ENCODE data around the gene FANCC.

Gene FANCC

DNA sequence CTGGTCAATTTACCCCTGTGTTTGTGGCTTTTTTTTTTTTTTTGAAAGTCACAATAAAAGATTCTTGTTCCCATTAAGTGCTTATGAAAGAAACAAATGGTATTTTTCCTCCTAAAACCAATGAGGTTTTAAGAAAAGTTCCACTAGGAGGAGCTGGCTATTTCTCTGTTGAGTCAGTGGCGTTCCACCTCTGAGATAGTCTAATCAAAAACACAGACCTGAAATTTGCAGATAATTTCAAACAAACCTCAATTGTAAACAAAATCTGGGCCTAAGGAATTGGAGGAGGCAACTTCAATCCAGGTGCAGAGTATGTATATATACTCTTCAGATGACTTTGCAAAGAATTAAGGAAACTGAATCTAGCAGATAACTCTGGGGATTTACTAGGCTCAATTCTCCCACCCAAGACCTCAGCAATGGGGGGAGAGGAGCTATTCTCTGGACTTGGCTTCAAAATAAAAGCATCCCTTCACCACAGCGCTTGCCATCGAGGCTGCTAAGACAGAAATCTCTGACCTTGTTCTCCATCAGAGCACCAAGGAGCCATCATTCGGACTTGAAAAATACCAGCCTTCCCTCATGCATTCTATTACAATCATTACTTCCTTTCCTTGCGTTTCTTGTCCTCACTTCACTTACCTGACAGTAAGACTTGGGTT, 52.4 kb downstream of the FANCC start:
- no peak overlapping the region for H3K4me3 ChIP-seq (ENCODE audit: low read depth, low read length)
- no peak for DNase-seq (ENCODE audit: low read depth)
- TF ChIP-seq, protein P1, sequence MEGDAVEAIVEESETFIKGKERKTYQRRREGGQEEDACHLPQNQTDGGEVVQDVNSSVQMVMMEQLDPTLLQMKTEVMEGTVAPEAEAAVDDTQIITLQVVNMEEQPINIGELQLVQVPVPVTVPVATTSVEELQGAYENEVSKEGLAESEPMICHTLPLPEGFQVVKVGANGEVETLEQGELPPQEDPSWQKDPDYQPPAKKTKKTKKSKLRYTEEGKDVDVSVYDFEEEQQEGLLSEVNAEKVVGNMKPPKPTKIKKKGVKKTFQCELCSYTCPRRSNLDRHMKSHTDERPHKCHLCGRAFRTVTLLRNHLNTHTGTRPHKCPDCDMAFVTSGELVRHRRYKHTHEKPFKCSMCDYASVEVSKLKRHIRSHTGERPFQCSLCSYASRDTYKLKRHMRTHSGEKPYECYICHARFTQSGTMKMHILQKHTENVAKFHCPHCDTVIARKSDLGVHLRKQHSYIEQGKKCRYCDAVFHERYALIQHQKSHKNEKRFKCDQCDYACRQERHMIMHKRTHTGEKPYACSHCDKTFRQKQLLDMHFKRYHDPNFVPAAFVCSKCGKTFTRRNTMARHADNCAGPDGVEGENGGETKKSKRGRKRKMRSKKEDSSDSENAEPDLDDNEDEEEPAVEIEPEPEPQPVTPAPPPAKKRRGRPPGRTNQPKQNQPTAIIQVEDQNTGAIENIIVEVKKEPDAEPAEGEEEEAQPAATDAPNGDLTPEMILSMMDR (IDR thresholded peaks at IDR 0.05; ENCODE audit: low read depth, low read length, missing control alignments), result no peak

DNA sequence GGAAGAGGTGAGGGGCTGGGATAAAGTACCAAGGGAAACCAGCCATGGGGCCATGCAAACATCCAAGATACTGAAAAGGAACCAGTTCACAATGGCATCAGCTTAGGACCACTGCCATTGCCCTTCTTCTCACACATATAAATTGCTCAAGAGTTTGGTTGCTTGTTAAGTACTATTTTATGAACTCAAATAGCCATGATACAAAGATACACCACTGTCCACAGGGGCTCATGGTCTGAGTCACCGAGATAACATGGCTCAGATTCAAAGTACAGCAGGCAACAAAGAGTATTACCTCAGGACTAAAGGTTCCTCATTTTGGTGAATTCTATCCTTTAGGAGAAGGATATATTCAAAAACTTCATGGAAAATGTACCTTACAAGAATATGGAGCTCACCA, 55.6 kb downstream of the FANCC start:
- TF ChIP-seq, protein P1 (IDR thresholded peaks at IDR 0.05; ENCODE audit: low read depth, low read length, missing control alignments), result no peak
- no peak for DNase-seq (ENCODE audit: low read depth)
- H3K4me3 ChIP-seq (ENCODE audit: low read depth, low read length), result no peak overlapping the region

DNA sequence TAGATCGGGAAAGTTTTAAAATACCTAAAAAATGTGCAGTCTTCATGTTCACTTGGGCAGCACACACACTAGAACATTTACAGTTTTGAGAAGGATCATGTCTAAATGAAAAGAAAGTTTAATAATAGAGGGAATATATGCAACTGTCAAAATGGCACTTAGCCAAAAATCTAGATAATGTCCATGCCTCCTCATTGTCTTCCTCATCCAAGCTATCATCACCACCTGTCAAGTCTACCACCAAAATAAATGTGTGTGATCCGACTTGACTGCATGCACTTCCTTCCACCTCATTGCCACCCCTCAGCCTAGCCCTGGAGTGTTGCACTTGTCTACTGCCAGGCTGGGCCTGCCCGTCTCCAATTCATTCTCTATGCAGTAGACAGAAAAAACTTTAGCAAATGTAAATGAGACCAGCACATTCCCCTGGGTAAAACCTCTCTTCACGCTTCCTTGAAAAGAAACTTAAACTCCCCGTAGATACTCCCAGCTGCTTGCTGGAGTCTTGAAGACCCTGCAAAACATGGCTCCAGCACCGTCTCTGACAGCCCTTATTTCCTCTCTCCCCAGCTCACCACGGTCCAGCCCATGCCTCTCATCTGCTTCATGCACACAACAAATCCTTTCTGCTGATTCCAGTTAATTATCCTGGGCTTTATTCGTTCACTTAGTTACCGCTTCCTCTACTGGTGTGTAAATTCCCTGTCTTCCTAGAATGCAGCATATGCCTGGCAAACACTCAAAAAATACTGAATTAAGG, 66.9 kb downstream of the FANCC start:
- no peak overlapping the region for H3K4me3 ChIP-seq (ENCODE audit: low read depth, low read length)
- TF ChIP-seq, protein P1 (IDR thresholded peaks at IDR 0.05; ENCODE audit: low read depth, low read length, missing control alignments), result no peak
- DNase-seq (ENCODE audit: low read depth), result no peak

DNA sequence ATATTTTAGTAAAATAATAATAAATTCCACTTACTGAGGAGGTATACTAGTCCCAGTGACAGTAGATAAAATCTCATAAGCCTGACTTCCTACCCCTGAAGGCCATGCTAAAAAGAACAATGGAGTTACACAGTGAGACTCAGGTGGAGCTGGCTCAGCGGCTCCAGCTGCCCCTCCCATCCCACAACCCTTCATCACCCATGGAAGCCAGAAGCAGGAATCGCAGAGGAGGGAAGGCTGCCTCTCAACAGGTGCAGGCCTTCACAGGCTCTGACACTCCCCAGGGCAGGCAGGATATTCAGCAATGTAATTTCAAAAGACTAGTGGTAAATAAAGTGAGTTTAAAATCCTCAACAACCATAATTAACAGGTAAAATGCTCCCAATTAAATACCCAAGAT, 67.5 kb downstream of the FANCC start:
- no peak for DNase-seq (ENCODE audit: low read depth)
- TF ChIP-seq, protein P1 (IDR thresholded peaks at IDR 0.05; ENCODE audit: low read depth, low read length, missing control alignments), result no peak

DNA sequence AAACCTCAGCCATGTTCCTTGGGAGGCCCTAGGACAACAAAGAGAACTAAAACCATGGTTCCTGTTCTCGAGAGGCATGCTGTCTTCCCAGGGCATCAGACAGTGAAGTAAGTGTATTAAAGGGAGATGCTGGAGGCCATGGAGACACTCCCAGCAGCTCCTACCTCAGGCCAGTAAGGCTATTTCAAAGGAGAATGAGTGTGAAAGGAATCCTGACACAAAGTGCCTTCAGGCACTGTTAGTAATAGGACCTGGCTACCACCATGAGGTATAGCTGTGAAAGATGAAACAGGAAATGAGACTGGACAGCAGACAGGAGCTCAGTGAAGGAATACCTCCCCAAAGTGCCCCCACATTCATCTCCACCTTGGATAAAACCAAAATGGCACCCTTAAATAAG, 71.0 kb downstream of the FANCC start:
- TF ChIP-seq, protein P1 (IDR thresholded peaks at IDR 0.05; ENCODE audit: low read depth, low read length, missing control alignments), result no peak
- no peak for DNase-seq (ENCODE audit: low read depth)
- H3K4me3 ChIP-seq (ENCODE audit: low read depth, low read length), result no peak overlapping the region

More for the DNA sequence above, 67.5 kb downstream of the FANCC start:
- no peak overlapping the region for H3K4me3 ChIP-seq (ENCODE audit: low read depth, low read length)

DNA sequence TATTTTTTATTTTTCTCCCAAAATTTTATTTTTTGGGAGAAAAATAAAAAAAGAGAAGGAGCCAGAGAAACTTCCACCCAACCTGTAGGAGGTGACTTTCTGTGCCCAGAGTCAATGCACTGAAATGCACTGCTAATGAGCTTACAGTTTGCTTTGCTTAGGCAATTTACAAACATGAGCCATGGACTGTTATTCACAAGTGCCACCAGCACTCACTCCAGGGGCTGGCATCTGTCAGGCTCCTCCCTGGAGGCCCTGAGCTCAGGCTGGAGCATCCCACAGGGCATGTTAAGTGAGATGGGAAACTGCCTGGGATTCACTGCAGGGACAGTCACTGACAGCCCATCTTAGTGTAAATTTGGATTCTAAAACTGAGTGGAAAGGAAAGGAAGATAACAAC, 74.9 kb downstream of the FANCC start:
- TF ChIP-seq, protein P1 (IDR thresholded peaks at IDR 0.05; ENCODE audit: low read depth, low read length, missing control alignments), result no peak
- no peak for DNase-seq (ENCODE audit: low read depth)
- H3K4me3 ChIP-seq (ENCODE audit: low read depth, low read length), result no peak overlapping the region

All from GM12864 (cell line).